ENCODE results near the gene PEX5.

The PEX5 gene

DNA sequence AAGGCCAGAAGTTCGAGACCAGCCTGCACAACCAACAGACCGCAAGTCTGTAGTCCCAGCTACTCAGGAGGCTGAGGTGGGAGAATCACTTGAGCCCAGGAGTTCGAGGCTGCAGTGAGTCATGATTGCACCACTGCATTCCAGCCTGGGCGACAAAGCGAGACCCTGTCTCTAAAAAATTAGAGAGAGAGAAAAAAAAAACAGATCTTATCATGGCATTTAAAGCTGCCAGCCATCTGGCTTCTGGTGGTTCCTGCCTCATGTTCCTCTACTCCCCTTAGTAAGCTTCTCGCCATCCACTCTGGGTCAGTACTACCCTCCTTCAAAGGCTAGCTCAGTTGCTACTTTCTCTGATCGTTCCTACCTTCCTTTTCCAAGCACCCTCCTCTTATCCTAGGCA, 43.3 kb upstream of the PEX5 start:
- Histone ChIP-seq H4K20me1 (ENCODE audit: insufficient read depth, low read length) (no peaks in the 10 kb centered on the region), H3K9me3 (ENCODE audit: insufficient read depth, low read length) (no peaks in the 10 kb centered on the region), H3K79me2 (ENCODE audit: low read length) (no peaks in the 10 kb centered on the region), H2AFZ (ENCODE audit: low read depth, low read length) (no peak overlapping the region), H3K27ac (ENCODE audit: low read length) (no peak overlapping the region), H3K4me1 (ENCODE audit: low read length) (no peaks in the 10 kb centered on the region), H3K4me3 (ENCODE audit: low read length) (no peak overlapping the region), H3K4me2 (ENCODE audit: low read length) (no peak overlapping the region), H3K9ac (ENCODE audit: low read length) (no peak overlapping the region), H3K36me3 (replicated peaks; ENCODE audit: low read depth, low read length) (no peaks in the 10 kb centered on the region), H3K27me3 (ENCODE audit: low read depth, low read length) (no peaks in the 10 kb centered on the region)
- TF ChIP-seq, protein P1, sequence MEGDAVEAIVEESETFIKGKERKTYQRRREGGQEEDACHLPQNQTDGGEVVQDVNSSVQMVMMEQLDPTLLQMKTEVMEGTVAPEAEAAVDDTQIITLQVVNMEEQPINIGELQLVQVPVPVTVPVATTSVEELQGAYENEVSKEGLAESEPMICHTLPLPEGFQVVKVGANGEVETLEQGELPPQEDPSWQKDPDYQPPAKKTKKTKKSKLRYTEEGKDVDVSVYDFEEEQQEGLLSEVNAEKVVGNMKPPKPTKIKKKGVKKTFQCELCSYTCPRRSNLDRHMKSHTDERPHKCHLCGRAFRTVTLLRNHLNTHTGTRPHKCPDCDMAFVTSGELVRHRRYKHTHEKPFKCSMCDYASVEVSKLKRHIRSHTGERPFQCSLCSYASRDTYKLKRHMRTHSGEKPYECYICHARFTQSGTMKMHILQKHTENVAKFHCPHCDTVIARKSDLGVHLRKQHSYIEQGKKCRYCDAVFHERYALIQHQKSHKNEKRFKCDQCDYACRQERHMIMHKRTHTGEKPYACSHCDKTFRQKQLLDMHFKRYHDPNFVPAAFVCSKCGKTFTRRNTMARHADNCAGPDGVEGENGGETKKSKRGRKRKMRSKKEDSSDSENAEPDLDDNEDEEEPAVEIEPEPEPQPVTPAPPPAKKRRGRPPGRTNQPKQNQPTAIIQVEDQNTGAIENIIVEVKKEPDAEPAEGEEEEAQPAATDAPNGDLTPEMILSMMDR (IDR thresholded peaks at IDR 0.05; ENCODE audit: low read depth, low read length) = no peak
- no peak for TF ChIP-seq EZH2phosphoT487 (IDR thresholded peaks at IDR 0.05; ENCODE audit: low read depth)

DNA sequence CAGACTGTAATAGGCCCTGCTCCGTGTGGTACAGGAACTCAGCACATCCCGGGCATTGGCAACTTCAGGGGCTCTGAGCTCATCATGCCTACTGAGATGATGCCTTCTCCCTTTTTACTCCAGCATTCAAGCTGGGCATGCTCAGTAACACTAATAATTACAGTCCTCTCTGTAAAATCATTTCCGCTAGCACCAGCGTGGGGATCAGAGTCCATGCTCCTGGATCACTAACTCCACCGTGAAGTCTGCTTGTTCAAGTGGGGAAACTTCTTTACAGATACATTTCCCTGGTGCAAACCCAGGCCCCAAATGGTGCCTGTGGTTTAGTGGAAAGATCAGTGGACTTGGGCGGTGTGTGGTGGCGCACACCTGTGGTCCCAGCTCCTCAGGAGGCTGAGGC, 42.6 kb upstream of the PEX5 start:
- no peaks in the 10 kb centered on the region for H3K79me2 ChIP-seq (ENCODE audit: low read length)
- no peaks in the 10 kb centered on the region for H3K27me3 ChIP-seq (ENCODE audit: low read depth, low read length)
- H3K4me3 ChIP-seq (ENCODE audit: low read length) = no peak overlapping the region
- H3K27ac ChIP-seq (ENCODE audit: low read length) = no peak overlapping the region
- no peak overlapping the region for H3K4me2 ChIP-seq (ENCODE audit: low read length)
- no peak for TF ChIP-seq EZH2phosphoT487 (IDR thresholded peaks at IDR 0.05; ENCODE audit: low read depth)
- TF ChIP-seq, protein P1 (IDR thresholded peaks at IDR 0.05; ENCODE audit: low read depth, low read length) = no peak
- no peaks in the 10 kb centered on the region for H4K20me1 ChIP-seq (ENCODE audit: insufficient read depth, low read length)
- no peaks in the 10 kb centered on the region for H3K36me3 ChIP-seq (replicated peaks; ENCODE audit: low read depth, low read length)
- H3K9me3 ChIP-seq (ENCODE audit: insufficient read depth, low read length) = no peaks in the 10 kb centered on the region
- H2AFZ ChIP-seq (ENCODE audit: low read depth, low read length) = no peak overlapping the region
- no peak overlapping the region for H3K9ac ChIP-seq (ENCODE audit: low read length)
- no peaks in the 10 kb centered on the region for H3K4me1 ChIP-seq (ENCODE audit: low read length)

DNA sequence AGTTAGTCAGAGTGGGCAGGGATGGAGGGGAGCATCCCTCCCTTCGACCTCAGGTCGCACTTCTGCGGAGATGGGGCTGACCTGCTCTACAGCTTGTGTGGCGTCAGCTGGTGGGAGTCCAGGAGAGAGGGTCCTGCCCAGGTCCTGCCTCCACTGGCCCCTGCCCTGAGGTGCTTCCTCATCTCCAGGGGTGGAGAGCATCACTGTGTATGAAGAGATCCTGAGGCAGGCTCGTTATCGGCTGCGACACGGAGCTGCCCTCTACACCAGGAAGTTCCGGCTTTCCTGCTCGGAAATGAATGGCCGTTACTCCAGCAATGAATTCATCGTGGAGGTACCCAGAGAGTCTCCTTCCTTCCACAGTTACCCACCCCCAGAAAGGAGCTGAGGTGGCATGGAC, 39.1 kb upstream of the PEX5 start:
- Histone ChIP-seq H4K20me1 (ENCODE audit: insufficient read depth, low read length) (no peaks in the 10 kb centered on the region), H3K9ac (ENCODE audit: low read length) (no peak overlapping the region), H3K4me1 (ENCODE audit: low read length) (no peaks in the 10 kb centered on the region), H3K36me3 (replicated peaks; ENCODE audit: low read depth, low read length) (no peaks in the 10 kb centered on the region), H3K27ac (ENCODE audit: low read length) (no peak overlapping the region), H3K79me2 (ENCODE audit: low read length) (no peaks in the 10 kb centered on the region), H3K27me3 (ENCODE audit: low read depth, low read length) (no peaks in the 10 kb centered on the region), H2AFZ (ENCODE audit: low read depth, low read length) (no peak overlapping the region), H3K9me3 (ENCODE audit: insufficient read depth, low read length) (no peaks in the 10 kb centered on the region), H3K4me3 (ENCODE audit: low read length) (no peak overlapping the region), H3K4me2 (ENCODE audit: low read length) (no peak overlapping the region)
- TF ChIP-seq, protein P1 (IDR thresholded peaks at IDR 0.05; ENCODE audit: low read depth, low read length) = no peak
- no peak for TF ChIP-seq EZH2phosphoT487 (IDR thresholded peaks at IDR 0.05; ENCODE audit: low read depth)

DNA sequence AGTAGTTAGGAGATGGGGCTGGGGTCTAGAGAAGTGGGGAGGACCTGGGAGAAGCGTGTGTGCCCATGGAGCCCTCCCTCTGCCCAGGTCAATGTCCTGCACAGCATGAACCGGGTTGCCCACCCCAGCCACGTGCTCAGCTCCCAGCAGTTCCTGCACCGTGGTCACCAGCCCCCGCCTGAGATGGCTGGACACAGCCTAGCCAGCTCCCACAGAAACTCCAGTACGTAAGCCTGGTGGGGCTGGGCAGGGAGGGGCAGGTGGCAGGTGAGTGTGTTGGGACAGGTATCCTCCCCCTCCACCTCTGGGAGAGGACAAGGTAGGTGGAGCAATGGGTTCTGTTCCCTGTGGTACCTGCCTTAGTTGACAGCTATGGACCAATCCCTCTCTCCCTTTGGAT, 38.6 kb upstream of the PEX5 start:
- Histone ChIP-seq H3K36me3 (replicated peaks; ENCODE audit: low read depth, low read length) (no peaks in the 10 kb centered on the region), H3K9me3 (ENCODE audit: insufficient read depth, low read length) (no peaks in the 10 kb centered on the region), H4K20me1 (ENCODE audit: insufficient read depth, low read length) (no peaks in the 10 kb centered on the region), H3K4me1 (ENCODE audit: low read length) (no peaks in the 10 kb centered on the region), H3K4me2 (ENCODE audit: low read length) (no peak overlapping the region), H3K9ac (ENCODE audit: low read length) (no peak overlapping the region), H3K4me3 (ENCODE audit: low read length) (no peak overlapping the region), H3K27ac (ENCODE audit: low read length) (no peak overlapping the region), H3K27me3 (ENCODE audit: low read depth, low read length) (no peaks in the 10 kb centered on the region), H3K79me2 (ENCODE audit: low read length) (no peaks in the 10 kb centered on the region), H2AFZ (ENCODE audit: low read depth, low read length) (no peak overlapping the region)
- TF ChIP-seq, protein P1 (IDR thresholded peaks at IDR 0.05; ENCODE audit: low read depth, low read length) = no peak

Measured in OCI-LY3 (cell line).